Astrocyte of the hippocampus (primary cell): ENCODE data around the gene CYP1A2.

ENCODE experiments used
- DNase-seq: peaks from one replicate; pipeline ENCODE4 v3.0.0; 2011; ENCODE audit warnings: low read depth, low spot score

Gene CYP1A2

GRCh38 chr15:74788683-74789151, 40.1 kb downstream of the CYP1A2 start:
- no peak for DNase-seq

- no peak for DNase-seq
These were observed 40.6 kb downstream of the CYP1A2 start for GRCh38 chr15:74789171-74789631.

GRCh38 chr15:74789741-74790079, 41.1 kb downstream of the CYP1A2 start:
- no peak for DNase-seq

GRCh38 chr15:74790080-74790916, 41.7 kb downstream of the CYP1A2 start:
- peak; percentile 94 for DNase-seq

- DNase-seq = no peak
These were observed 42.4 kb downstream of the CYP1A2 start for GRCh38 chr15:74791007-74791406.

- DNase-seq = no peak
These were observed 43.0 kb downstream of the CYP1A2 start for GRCh38 chr15:74791667-74792066.

- DNase-seq = no peak
These were observed 43.8 kb downstream of the CYP1A2 start for GRCh38 chr15:74792227-74793016.

- peak; percentile 37 for DNase-seq
These were observed 44.7 kb downstream of the CYP1A2 start for GRCh38 chr15:74793135-74794028.

- DNase-seq = no peak
These were observed 45.8 kb downstream of the CYP1A2 start for GRCh38 chr15:74794248-74794969.

- DNase-seq = no peak
These were observed 46.3 kb downstream of the CYP1A2 start for GRCh38 chr15:74794970-74795349.

GRCh38 chr15:74795966-74796625, 47.5 kb downstream of the CYP1A2 start:
- no peak for DNase-seq

- no peak for DNase-seq
These were observed 50.0 kb downstream of the CYP1A2 start for GRCh38 chr15:74798388-74799254.

GRCh38 chr15:74799255-74799855, 50.7 kb downstream of the CYP1A2 start:
- DNase-seq = no peak

GRCh38 chr15:74799856-74800558, 51.4 kb downstream of the CYP1A2 start:
- DNase-seq = peak; percentile 80

- no peak for DNase-seq
These were observed 52.0 kb downstream of the CYP1A2 start for GRCh38 chr15:74800559-74801094.

GRCh38 chr15:74801311-74801997, 52.8 kb downstream of the CYP1A2 start:
- DNase-seq = no peak

- no peak for DNase-seq
These were observed 53.6 kb downstream of the CYP1A2 start for GRCh38 chr15:74802290-74802689.
